Fibroblast of peridontal ligament (primary cell): Measurements from ENCODE around the gene RBFOX2.

Experiments used
- DNase-seq: peaks from one replicate; pipeline ENCODE4 v3.0.0-alpha.2; 2010; ENCODE audit errors: extremely low read depth

RBFOX2 gene

GRCh38 chr22:35736701-35737100, 291.9 kb downstream of the RBFOX2 start:
- DNase-seq, result no peak

GRCh38 chr22:35736166-35736565, 292.5 kb downstream of the RBFOX2 start:
- no peak for DNase-seq

- DNase-seq, result no peak
Measured at GRCh38 chr22:35735542-35735941, 293.1 kb downstream of the RBFOX2 start.

- no peak for DNase-seq
Measured at GRCh38 chr22:35734517-35734827, 294.2 kb downstream of the RBFOX2 start.

- no peak for DNase-seq
Measured at GRCh38 chr22:35733791-35734516, 294.7 kb downstream of the RBFOX2 start.

GRCh38 chr22:35733036-35733435, 295.6 kb downstream of the RBFOX2 start:
- DNase-seq, result no peak

GRCh38 chr22:35732116-35732515, 296.5 kb downstream of the RBFOX2 start:
- no peak for DNase-seq

- no peak for DNase-seq
Measured at GRCh38 chr22:35731321-35731720, 297.3 kb downstream of the RBFOX2 start.

GRCh38 chr22:35729309-35729698, 299.3 kb downstream of the RBFOX2 start:
- DNase-seq, result no peak

GRCh38 chr22:35728639-35729308, 299.9 kb downstream of the RBFOX2 start:
- DNase-seq, result no peak

- DNase-seq, result no peak
Measured at GRCh38 chr22:35727436-35727835, 301.2 kb downstream of the RBFOX2 start.

- no peak for DNase-seq
Measured at GRCh38 chr22:35726933-35727332, 301.7 kb downstream of the RBFOX2 start.

GRCh38 chr22:35726398-35726797, 302.2 kb downstream of the RBFOX2 start:
- no peak for DNase-seq

- DNase-seq, result no peak
Measured at GRCh38 chr22:35725521-35725920, 303.1 kb downstream of the RBFOX2 start.

- no peak for DNase-seq
Measured at GRCh38 chr22:35721960-35722359, 306.7 kb downstream of the RBFOX2 start.

- DNase-seq, result no peak
Measured at GRCh38 chr22:35719212-35719875, 309.3 kb downstream of the RBFOX2 start.

GRCh38 chr22:35717572-35717971, 311.1 kb downstream of the RBFOX2 start, which contains the start of gene APOL5:
Gene APOL5 (plus strand): TSS chr22:35717872. CDS start chr22:35717872, 0 bp downstream.
- no peak for DNase-seq

GRCh38 chr22:35712672-35713071, 316.0 kb downstream of the RBFOX2 start:
- DNase-seq, result no peak

- no peak for DNase-seq
Measured at GRCh38 chr22:35711336-35711735, 317.3 kb downstream of the RBFOX2 start.

- no peak for DNase-seq
Measured at GRCh38 chr22:35708917-35709316, 319.7 kb downstream of the RBFOX2 start.

GRCh38 chr22:35708453-35708852, 320.2 kb downstream of the RBFOX2 start:
- peak; percentile 86 for DNase-seq

- peak; percentile 93 for DNase-seq
Measured at GRCh38 chr22:35705141-35705540, 323.5 kb downstream of the RBFOX2 start.
